GM19240 (cell line): Measurements from ENCODE around the gene GJA4.

Source experiments
- DNase-seq: peaks from one replicate; pipeline ENCODE4 v3.0.0; 2011; ENCODE audit warnings: low spot score; ENCODE audit not compliant: insufficient read length

GJA4 gene

GRCh38 chr1:34792868-34793727 is at the start of gene GJA4:
GJA4 (plus strand) TSS chr1:34792999; CDS start chr1:34794214, 1,215 bp downstream.
- no peak for DNase-seq

- no peak for DNase-seq
These were observed 49.0 kb upstream of the GJA4 start for GRCh38 chr1:34743775-34744174.

DNA sequence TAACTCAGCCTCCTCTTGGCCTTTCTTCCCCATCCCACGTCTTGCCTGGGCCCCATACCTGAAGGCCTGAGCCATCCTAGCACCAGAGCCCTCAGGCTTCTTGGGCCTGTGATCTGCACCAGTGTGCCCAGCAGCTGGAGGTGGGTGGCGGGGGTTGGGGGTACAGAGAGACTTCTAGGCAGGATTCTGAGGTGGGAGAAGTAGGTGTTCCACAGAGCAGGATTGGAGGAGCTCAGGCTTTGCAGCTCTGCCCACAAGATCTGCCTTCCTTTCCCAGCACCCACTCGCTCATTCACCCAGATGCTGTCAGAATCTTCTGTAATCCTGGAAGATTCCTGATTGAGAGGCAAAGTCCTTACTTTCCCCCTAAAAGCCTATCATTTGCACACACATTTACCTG is 47.9 kb upstream of the GJA4 start:
- DNase-seq, result no peak

GRCh38 chr1:34745666-34746065 is 47.1 kb upstream of the GJA4 start:
- no peak for DNase-seq

- no peak for DNase-seq
These were observed 46.7 kb upstream of the GJA4 start for GRCh38 chr1:34746101-34746500.

GRCh38 chr1:34746785-34747637 is 45.8 kb upstream of the GJA4 start:
- no peak for DNase-seq

DNA sequence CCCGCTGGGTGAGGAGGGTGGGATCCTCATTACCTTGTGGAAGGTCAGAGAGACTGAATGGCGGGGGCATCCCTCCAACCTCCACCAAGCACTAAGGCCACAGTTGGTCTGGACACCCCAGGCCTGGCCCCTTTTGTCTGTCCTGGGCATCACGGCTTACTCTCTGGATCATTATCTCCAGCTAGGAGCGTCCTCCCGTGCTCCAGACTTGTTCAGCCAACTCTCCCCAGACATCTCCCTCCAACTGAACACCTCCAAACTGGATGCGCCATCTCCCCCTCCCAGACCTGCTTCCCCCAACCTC is 45.2 kb upstream of the GJA4 start:
- no peak for DNase-seq

DNA sequence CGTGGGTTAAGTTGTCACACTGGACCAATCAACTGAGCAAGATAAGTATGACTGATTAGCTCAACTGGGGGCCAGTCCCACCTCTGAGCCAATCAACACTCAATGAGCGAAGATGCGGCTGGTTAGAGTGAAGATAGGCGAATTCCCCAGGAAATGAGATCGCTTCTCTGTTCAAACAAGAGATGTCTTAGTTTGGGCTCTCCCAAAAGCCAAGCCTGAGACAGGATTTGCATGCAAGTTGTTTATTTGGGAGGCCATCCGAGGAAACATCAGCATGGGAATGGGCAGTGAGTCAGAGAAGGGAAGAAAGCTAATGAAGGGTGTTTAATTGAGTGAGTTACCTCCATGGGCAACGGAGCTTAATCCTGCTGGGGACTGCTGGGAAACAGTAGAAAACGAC is 42.8 kb upstream of the GJA4 start:
- DNase-seq, result no peak

- no peak for DNase-seq
These were observed 42.2 kb upstream of the GJA4 start for GRCh38 chr1:34750610-34751009.

DNA sequence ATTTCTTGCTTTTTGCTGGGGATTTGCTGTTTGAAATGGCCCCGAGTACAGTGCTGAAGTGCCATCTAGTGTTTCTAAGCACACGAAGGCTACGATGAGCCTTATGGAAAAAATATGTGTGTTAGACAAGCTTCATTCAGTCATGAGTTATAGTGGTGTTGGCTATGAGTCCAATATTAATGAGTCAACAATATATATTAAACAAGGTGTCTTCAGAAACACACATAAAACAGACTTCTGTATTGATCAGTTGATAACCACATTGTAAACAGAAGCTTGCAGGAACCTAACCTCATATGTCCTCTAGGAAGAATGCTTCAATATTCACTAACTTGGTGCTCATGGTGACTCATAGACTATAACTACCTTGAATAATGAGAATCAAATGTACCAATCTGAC is 39.6 kb upstream of the GJA4 start:
- no peak for DNase-seq

DNA sequence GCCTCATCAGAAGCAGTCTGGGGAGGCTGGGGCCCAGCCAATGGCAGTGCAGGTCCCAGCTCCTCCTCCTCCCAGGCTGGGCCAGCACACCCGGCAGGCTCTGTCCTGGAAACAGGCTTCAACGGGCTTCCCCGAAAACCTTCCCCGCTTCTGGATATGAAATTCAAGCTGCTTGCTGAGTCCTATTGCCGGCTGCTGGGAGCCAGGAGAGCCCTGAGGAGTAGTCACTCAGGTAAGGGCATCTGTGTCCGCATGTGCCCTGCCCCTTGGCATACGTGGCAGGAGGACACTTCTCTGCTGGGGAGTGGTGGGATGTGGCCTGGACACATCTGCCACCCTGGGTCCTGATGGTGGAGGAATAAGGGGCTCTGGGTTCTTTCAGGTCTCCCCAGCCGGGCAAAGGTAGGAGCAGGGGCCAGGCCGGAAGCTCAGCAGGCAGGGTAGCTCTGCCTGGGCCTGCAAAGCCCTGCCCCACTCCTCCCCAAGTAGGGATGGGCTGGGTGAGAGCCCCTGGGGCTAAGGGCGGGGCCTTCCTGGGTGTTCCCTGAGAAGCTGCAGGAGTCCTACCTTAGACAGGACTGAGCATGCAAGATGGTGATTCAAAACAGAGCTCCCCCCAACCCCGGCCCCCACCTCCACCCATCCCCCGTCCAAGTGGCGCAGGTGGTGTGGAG is 37.7 kb upstream of the GJA4 start, which contains the start of gene GJB5:
TSS of gene GJB5 (plus strand) at position 84 of the 674 bp plus-strand sequence. CDS start 2,284 bp downstream, outside the sequence.
- no peak for DNase-seq

DNA sequence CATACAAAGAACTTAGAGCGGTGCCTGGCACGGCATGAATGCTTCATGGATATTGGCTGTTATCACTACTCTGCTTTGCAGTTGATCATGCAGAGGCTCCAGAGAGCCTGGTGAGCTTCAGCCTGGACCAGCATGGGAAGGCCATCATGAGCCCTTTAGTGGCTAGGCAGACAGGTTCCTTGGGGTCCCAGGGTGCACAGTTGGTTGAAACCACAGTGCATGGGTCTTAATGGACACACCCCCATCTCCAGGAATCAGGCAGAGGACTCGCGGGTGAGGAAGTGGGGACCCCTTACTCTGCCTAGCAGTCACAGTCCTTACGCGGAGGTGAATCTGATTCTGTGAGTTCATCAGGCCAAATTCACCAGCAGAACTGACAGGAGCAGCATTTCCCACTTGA is 36.8 kb upstream of the GJA4 start:
- no peak for DNase-seq

- no peak for DNase-seq
These were observed 35.4 kb upstream of the GJA4 start for GRCh38 chr1:34757386-34757785.

DNA sequence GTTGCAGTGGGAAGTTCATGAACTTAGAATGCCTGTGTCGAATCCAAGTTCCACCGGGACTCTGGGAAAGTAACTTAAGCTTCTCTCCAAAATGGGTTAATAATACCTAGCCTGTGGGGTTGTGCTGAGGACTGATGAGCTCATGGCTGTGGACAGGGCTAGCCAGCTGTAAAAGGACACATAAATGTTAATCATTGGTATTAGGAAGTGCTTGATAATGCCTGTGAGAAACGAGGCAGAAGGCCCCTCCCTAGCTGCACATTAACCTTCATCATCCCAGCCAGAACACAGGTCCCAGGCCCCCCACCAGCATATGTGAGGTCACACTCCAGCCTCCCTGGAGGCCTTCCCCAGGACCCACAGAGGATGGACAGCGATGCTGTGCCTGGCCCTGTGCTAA is 34.0 kb upstream of the GJA4 start:
- DNase-seq, result no peak

GRCh38 chr1:34759503-34760357 is 33.1 kb upstream of the GJA4 start, which contains the start of gene GJB4:
GJB4 (plus strand) TSS chr1:34759740; CDS start chr1:34761255, 1,515 bp downstream.
- no peak for DNase-seq

GRCh38 chr1:34761176-34761761 is 31.5 kb upstream of the GJA4 start:
- DNase-seq, result no peak

DNA sequence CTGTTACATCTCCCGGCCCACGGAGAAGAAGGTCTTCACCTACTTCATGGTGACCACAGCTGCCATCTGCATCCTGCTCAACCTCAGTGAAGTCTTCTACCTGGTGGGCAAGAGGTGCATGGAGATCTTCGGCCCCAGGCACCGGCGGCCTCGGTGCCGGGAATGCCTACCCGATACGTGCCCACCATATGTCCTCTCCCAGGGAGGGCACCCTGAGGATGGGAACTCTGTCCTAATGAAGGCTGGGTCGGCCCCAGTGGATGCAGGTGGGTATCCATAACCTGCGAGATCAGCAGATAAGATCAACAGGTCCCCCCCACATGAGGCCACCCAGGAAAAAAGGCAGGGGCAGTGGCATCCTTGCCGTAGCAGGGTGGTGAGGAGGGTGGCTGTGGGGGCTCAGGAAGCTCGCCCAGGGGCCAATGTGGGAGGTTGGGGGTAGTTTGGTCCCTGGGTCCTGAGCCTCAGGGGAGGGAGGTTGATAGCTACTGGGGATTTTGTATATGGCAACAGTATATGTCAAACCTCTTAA is 31.0 kb upstream of the GJA4 start:
- DNase-seq, result no peak

DNA sequence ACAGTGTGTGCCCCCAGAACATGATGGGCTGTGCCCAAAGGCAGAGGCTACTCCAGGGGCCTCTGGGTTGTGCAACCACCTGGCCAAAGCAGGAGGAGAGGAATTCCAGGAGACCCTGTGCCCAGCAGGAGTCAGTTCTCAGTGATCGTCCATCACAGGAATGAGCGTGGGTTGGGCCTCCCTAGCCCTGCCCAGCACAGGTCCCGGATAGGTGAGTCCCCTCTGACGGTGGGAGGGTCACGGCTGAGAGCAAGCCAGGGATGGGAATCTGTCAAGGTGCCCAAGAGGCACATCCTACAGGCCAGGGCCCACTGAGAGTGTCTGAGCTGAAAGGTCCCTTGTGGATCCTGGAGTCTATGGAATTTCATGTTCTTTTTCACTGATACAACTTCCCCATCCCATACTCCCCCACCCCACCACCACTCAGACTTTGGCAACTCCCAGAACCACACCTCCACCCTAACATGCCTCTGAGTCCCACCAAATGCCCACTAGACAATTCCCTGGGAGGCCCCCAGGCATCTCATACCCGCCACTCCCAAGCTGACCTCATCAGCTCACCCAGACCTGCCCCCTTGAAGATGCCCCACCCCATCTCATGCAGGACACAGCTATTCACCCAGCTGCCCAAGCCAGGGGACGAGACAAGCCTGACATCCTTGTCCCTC is 30.2 kb upstream of the GJA4 start:
- DNase-seq, result no peak

DNA sequence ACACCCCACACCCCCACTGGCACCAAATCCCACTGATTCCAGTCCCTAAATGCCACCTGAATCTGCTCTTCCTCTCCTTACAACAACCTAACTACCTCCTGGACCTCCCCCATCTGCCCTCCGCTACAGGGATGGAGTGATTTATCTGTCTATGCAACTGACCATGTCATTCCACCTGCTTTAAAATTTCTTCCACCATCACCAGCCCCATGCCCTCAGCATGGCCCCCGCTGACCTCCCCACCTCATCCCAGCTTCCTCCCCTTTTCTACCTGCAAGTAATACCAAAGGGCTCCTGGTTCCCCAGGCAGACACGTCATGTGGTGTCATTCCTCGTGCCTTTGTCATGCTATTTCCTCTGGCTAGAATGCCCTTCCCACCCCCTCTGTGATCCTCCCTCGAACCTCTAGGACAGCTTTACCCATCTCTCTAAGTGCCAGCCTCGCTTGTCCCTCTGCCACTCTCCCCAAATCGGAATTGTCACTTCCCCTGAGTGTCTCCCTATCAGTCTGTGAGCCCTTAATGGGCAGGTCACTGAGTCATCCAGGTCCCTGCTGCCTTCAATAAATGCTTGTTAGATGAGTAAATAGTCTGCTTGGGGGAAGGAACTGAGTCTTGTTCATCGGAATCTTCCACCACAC is 29.5 kb upstream of the GJA4 start:
- DNase-seq, result no peak
